Measurements from ENCODE around the gene PCDHGB1.
"Not testable (repeated sequence)": the region's sequence is repeated elsewhere in the genome, so short reads cannot be mapped to it uniquely, and the experiment has no call there.

DNA sequence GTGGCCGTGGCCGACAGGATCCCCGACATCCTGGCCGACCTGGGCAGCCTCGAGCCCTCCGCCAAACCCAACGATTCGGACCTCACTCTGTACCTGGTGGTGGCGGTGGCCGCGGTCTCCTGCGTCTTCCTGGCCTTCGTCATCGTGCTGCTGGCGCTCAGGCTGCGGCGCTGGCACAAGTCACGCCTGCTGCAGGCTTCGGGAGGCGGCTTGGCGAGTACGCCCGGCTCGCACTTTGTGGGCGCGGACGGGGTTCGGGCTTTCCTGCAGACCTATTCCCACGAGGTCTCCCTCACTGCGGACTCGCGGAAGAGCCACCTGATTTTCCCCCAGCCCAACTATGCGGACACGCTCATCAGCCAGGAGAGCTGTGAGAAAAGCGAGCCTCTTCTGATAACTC lies 3.9 kb upstream of the PCDHGB1 start:
- TF ChIP-seq, protein P1, sequence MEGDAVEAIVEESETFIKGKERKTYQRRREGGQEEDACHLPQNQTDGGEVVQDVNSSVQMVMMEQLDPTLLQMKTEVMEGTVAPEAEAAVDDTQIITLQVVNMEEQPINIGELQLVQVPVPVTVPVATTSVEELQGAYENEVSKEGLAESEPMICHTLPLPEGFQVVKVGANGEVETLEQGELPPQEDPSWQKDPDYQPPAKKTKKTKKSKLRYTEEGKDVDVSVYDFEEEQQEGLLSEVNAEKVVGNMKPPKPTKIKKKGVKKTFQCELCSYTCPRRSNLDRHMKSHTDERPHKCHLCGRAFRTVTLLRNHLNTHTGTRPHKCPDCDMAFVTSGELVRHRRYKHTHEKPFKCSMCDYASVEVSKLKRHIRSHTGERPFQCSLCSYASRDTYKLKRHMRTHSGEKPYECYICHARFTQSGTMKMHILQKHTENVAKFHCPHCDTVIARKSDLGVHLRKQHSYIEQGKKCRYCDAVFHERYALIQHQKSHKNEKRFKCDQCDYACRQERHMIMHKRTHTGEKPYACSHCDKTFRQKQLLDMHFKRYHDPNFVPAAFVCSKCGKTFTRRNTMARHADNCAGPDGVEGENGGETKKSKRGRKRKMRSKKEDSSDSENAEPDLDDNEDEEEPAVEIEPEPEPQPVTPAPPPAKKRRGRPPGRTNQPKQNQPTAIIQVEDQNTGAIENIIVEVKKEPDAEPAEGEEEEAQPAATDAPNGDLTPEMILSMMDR (IDR thresholded peaks at IDR 0.05): not testable (repeated sequence)
- not testable (repeated sequence) for TF ChIP-seq POLR2A (IDR thresholded peaks at IDR 0.05)

Data from esophagus squamous epithelium (tissue), 4 donors.